ENCODE measurements around the gene MRPL40. TPM values are rescaled to one million over a fixed set of nuclear protein-coding genes. Genes with fewer than 3 reads are reported as not detected.
A peak's percentile ranks its signal among the peaks of the same experiment; 100 is the strongest.

Gene MRPL40
- total and polyA plus RNA-seq, 2 of the 13 experiments (the other 11 are each of a cell fraction or from before 2014, with no cell fraction given), result 42.7 to 79.7 TPM

GRCh38 chr22:19398206-19398605 is 34.1 kb upstream of the MRPL40 start (continued):
- no peak for TF ChIP-seq SNAPC4 (CRISPR knock-in tag; IDR thresholded peaks at IDR 0.05)
- TF ChIP-seq FUBP1 (CRISPR knock-in tag; IDR thresholded peaks at IDR 0.05; ENCODE audit: borderline replicate concordance), result no peak
- no peak for TF ChIP-seq ZBTB46 (CRISPR knock-in tag; IDR thresholded peaks at IDR 0.05; ENCODE audit: borderline replicate concordance)
- TF ChIP-seq RBM22 (optimal IDR thresholded peaks at IDR 0.05; ENCODE audit: low read length), result peak; percentile 35
- no peak for TF ChIP-seq ZNF740 (CRISPR knock-in tag; IDR thresholded peaks at IDR 0.05)
- TF ChIP-seq ZNF598 (CRISPR knock-in tag; IDR thresholded peaks at IDR 0.05; ENCODE audit: borderline replicate concordance), result no peak
- TF ChIP-seq MNT (IDR thresholded peaks at IDR 0.05), result peak; percentile 58
